T-helper 22 cell (primary cell): Measurements from ENCODE around the gene CTAGE6.
"Not testable (repeated sequence)": the region's sequence is repeated elsewhere in the genome, so short reads cannot be mapped to it uniquely, and the experiment has no call there.

Experiments
- DNase-seq: peaks from one replicate; pipeline ENCODE4 v3.0.0-alpha.2; 2020; ENCODE audit warnings: low read depth

CTAGE6 gene, protein sequence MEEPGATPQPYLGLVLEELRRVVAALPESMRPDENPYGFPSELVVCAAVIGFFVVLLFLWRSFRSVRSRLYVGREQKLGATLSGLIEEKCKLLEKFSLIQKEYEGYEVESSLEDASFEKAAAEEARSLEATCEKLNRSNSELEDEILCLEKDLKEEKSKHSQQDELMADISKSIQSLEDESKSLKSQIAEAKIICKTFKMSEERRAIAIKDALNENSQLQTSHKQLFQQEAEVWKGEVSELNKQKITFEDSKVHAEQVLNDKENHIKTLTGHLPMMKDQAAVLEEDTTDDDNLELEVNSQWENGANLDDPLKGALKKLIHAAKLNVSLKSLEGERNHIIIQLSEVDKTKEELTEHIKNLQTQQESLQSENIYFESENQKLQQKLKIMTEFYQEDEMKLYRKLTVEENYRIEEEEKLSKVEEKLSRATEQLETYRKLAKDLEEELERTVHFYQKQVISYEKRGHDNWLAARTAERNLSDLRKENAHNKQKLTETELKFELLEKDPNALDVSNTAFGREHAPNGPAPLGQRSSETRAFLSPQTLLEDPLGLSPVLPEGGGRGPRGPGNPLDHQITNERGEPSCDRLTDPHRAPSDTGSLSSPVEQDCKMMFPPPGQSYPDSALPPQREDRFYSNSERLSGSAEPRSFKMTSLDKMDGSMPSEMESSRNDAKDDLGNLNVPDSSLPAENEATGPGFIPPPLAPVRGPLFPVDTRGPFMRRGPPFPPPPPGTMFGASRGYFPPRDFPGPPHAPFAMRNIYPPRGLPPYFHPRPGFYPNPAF

DNA sequence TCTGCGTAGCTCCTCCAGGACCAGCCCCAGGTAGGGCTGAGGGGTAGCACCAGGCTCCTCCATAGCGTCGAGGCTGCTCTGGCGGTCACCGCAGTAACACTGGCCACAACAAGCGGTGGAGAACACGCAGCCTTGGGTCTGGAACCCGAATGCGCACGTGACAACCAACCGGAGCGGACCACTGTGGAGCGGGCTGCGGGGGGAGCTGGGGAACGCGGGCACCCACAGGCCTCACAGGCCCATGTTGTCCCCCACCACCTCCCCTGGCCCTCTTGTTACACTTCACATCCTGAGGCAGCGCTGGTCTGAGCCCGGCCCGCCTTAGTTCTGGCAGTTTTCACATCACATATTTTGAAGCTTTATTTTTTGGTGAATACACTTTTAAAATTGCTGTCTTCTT, at the start of gene CTAGE6:
Gene CTAGE6 (minus strand): TSS at position 101 of the 400 bp plus-strand sequence. CDS start 38 bp downstream, at position 63.
- DNase-seq: not testable (repeated sequence)

DNA sequence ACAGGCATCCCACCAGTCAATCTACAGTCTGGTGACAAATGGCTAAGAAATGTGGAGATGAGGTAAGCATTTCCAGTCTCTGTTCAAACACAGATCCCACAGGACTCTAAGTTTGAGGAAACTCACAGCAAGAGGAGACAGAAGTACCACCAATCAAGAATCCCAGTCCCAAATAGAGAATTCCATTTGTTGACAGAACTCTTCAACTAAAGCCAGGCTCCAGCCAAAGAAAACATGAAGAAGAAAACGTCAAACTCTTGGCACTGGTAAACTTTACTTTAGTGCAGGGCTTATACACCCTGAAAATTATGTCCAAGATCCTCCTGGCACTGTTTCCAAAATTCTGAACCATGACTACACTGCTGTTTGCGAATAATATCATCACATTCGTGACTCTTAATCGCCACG, 49.2 kb upstream of the CTAGE6 start:
- not testable (repeated sequence) for DNase-seq

DNA sequence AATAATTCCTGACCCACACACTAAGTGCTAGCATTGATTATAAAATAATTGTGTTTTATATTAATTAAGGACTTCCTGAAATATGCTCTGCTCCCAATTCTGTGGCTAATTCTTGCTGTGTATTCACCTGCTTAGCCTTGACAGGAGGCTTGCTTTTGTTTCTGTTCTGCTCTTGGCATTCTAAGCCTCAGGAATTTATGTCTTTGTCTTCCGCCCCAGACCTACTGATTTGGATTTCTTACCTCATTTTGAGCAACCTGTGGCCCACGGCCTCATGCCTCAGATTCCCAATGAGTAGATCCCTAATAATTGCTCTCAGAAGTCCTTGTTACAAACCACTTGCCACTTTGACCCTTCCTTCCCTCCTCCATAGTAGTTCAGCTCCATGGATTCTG, 40.4 kb upstream of the CTAGE6 start:
- not testable (repeated sequence) for DNase-seq

DNA sequence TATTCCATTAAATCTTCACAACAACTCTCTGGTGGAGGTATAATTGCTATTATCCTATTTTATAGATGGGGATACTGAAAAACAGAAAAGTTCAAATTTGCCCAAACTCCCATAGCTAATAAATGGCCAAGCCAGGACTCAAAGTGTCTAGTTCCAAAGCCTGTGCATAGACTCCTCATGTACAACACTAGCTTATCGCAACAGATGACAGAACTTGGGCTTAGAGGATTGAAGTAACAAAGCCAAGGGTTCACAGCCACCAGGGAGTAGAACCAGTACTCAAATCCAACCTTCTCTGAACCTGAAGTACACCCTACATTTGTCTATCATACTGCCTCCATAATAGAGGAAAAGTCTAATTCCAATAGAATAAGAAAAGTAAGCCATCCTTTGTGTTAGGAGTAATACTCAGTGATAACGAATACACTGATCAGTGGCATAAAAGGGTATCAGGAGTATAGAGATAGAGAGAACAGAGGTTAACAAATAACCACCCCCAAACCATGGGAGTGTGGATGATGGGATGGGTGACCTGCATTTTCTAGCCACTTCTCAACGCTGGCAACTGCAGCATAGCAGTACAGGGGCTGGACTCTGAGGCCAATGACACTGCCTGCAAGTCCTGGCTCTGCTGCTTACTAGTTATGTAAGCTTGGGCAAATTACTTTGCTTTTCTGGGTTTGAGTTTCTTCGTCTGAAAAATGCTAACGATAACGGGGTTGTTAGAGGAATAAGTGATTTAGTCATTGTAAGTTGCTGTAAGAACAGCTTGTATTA, 39.8 kb upstream of the CTAGE6 start:
- not testable (repeated sequence) for DNase-seq

DNA sequence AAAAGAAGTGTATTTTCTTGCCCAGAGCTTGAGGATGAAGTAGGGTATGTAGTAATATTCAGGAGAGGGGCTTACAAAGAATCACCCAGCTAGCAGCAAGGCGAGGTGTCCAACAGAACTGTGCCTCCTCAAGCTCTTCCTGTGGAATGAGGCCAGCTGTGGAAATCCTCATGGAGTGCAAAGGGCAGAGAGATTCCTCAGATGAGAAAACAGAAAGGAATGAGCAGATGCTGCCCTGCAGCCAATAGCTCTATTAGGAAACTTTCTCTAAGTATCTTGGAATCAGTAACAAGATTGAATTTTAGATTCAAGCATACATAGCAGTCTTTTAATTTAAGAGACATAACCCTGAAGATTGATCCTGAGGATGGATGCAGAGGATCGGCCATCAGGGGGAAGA, 38.2 kb upstream of the CTAGE6 start:
- not testable (repeated sequence) for DNase-seq

DNA sequence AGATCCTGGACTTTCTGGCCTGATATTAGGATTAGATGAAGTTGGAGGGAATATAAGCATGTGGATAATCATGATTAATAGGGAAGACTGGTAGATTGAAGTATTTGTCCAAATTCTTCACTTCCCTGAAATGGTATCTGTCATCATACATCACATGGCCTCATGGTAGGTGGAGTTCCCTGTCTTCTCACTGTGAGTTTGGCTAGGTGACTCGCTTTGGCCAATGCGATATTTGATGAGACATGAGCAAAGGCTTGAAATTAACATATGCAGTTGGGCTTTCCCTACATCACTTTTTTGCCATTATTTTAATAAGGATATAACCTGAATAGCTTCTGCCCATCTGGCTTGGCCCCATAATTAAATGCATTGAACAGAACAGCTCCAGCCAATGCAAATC, 35.1 kb upstream of the CTAGE6 start:
- DNase-seq: not testable (repeated sequence)

DNA sequence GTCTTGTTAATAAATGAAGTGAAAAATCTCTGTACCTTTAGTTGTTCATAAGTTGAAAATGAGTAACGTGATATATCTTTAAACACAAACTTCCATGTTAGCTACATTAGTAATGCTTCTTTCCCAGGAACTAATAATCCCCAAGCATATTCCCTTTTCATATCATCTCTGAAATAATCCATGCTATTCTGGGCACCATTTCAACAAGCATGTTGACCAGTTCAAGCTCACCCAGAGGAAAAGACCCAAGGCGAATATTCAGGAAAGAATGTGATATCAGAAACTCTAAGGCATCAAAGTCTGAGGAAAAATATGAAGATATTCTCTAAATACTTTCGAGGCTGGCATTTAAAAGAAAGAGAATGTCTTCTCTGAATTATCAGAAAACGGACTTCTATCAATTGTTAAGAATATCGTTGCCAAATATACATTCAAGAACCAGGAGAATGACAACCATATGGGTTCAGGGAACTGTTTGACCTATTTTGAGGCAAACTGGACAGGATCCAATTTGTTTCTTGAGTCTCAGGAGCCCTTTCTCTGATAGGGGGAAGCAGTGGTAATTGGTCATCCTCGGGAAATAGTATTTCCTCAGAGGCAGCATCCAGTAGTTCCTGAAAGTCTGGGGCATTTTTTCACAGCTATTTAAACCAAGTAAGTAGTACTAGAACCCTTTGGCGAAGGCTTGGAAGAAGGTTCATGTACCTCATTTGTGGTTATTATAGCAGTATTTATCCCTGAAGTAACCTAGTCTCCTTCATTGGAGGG, 28.1 kb upstream of the CTAGE6 start:
- not testable (repeated sequence) for DNase-seq

DNA sequence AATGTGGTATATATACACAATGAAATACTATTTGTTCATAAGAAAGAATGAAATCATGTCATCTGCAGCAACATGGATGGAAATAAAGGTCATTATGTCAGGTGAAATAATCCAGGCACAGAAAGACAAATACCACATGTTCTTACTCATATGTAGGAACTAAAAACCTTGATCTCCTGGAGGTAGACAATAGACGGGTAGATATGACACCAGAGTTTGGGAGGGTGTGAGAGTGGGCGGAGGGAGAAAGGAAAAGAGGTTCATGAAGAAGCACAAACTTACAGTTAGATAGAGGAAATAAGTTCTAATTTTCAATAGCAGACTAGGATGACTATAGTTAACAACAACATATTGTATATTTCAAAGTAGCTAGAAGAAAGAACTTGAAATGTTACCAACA, 22.1 kb upstream of the CTAGE6 start:
- DNase-seq: not testable (repeated sequence)

DNA sequence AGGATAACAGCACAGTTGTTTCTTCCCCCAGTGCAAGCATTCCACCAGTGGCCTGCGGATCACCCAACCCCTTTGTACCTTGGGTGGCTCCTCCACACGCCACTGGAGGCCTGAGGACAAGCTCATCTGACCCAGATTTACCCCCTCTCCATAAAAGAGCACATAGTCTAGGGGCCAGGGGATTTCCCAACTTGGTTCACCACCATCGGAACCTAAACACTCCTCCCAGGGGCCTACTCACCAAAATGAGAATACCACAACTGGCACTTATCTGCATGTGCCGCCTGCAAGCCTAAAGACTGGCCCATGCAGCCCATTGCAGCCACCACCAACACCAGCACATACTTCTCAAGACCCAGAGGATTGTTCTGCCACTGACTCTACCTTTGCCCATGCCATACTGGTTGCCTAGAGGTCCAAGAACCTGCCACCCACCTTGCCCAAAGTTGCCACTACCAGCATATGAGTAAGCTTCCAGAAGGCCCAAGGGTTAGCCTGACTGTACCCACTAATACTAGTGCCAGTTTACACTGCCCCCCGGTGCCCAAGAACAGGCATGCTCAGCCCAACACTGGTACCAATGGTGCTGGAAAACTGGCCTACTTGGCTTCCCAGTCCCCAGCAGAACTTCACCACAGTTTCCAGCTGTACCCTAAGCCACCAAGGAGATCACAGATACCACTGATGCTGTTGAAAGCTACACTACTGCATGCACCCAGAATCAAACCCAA, 15.4 kb upstream of the CTAGE6 start:
- not testable (repeated sequence) for DNase-seq

DNA sequence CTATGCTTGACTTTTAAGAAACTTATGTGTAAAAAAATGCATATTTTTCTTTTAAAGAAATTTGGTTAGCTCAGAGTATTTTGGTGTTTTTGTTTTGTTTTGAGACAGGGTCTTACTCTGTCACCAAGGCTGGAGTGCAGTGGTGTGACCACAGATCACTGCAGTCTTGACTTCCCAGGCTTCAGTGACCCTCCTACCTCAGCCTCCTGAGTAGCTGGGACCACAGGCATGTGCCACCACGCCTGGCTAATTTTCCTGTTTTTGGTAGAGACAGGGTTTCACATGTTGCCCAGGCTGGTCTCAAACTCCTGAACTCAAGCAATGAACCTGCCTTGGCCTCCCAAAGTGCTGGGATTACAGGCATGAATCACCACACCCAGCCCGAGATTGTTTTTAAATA, 10.0 kb upstream of the CTAGE6 start:
- not testable (repeated sequence) for DNase-seq

DNA sequence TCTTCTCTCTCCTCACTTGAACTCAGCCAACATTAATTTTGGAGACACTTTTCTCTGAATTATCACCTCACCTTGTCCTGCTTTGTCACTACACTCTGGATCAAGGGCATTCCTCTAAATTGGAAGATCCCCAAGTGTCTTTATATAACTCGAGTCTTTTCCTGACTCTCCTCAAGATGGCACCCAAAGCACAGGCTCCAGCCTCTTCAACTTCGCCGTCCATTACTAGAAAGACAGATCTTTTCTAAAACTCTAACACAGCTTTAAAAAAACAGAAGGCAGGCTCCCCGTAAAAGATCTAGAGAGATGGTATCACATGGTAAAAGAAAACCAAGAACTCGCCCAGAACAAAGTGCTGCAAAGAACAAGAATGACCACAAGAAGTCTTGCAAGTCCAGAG, 8.2 kb upstream of the CTAGE6 start:
- not testable (repeated sequence) for DNase-seq

DNA sequence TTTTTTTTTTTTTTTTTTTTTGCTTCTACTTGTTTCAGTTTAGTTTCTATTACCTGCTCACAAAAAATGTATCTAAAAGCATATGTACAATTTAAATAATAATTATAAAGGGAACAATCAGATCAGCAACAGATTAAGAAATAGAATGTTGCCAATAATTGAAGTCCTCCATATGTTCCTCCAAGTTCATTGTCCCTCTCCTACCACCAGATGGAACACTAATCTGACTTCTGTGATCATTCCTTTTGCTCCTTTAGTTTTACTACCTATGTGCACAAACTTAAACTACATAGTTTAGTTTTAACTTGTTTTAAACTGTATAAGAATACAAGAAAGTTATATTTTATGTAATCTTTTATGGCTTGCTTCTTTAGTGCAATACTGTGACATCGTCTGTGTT, 5.6 kb upstream of the CTAGE6 start:
- DNase-seq: not testable (repeated sequence)

DNA sequence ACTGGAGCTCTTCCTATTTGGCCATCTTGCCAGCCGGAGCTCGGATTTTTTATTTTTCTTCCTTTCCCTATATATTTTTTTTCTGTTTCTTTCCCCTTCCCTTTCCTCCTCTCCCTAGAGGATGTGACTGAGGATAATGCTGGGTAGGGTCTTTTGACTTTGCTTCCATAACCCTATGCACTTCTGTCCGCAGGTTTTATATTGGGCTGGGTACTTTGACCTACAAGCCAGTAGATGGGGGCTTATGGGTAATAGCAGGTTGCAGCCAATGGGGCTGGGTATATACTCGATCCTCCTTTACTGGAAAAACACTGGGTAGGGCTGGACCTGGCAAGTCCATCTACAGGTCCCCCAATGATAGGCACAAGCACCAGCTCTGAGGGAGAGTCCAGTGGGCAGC, 12.2 kb downstream of the CTAGE6 start:
- DNase-seq: not testable (repeated sequence)

DNA sequence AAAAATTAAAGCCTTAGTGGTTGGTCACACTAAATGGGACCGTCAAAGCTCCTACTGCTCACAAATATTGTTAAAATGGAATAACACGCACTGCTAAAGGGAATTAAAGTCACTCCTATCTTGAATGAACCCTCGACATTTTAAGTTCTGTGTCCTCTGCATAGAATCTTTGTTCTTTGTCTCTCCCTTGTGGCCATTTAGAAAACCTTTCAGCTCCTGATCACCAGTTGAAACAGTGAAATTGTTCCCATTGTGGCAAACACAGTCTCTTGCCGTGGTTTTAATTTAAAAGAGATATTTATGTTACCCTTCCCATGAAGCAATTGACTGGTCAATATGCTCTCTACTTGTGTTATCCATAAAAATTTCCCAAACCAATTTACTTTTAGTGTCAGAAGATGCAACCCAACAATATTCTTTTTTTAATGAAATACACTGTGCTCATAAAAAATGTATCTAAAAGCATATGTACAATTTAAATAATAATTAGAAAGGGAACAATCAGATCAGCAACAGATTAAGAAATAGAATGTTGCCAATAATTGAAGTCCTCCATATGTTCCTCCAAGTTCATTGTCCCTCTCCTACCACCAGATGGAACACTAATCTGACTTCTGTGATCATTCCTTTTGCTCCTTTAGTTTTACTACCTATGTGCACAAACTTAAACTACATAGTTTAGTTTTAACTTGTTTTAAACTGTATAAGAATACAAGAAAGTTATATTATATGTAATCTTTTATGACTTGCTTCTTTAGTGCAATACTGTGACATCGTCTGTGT, 20.3 kb downstream of the CTAGE6 start:
- DNase-seq: not testable (repeated sequence)

DNA sequence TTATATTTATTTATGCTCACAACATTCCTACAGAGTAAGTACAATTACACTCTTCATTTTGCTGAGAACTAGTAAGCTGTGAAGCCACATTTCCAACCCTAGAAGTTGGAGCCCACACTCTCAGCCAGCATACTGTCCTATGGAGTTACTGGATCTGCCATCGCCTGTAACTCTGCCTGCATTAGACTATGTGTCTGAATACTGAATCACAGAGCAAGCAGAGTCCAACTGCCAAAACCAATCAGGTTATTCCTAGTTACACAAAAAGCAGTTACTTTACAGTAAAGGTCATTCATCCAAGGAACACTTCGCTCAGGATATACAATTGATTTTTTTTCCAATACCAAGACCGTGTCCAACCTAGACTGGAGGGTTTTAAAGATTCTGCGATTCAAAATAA, 21.5 kb downstream of the CTAGE6 start:
- DNase-seq: no peak

DNA sequence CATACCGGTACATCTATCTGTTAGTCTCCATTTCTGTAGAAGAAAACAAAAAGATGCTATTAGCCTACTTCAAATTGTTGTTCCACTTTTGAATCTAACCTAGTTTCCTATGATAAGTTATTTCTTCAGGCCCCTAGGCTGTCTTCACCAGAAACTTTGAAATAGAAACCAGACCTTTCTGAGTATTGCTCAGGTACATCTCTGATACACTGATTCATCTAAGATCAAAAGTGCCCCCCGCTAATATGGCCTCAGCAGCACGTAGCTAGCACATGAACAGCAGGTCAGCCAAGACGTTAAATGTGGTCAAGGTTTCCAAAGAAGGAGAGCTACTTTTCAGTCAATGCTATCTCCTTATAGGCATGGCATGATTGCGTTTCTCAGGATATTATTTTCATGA, 23.6 kb downstream of the CTAGE6 start:
- DNase-seq: no peak

DNA sequence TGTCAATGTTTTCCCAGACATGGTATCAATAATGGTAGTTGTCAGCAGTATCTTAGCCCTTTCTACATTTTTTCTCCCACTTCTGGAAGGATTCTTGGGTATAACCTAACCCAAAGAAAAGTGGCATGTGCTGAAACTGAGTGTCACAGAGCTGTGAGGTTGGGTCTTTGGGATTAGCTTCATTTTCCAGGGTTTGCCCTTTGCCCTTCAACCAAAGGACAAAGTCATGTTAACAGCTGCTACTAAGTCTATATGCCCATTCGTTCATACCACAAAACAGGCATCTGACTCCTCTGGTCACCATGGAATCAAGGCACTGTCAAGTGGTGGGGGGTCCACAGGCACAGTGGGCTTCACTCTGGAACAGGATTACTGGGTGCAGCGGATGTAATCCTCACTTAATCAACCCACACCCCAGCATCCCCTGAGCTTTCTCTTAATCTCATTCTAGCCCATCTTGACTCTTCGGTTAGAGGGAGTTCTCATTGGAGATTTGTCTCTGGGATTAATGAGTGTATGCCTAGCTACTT, 29.1 kb downstream of the CTAGE6 start:
- no peak for DNase-seq

DNA sequence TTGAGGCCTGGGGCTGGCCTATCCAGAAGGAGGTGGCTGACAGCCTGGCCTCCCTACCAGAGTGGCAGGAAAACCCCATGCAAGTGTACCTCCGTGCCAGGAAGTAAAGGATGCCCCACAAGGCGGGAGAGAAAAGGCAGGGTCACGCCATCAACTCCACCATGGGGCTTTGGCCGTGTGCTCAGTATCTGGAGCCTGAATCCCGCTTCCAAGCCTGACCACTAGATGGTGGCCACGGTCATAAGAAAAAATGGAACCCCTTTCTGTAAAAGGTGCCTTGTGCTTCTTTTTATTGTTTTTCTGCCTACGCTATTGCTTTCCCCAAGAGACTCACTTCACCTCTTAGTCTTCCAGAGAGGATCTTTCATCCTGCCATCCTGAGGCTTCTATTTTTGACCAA, 29.9 kb downstream of the CTAGE6 start:
- not testable (repeated sequence) for DNase-seq

DNA sequence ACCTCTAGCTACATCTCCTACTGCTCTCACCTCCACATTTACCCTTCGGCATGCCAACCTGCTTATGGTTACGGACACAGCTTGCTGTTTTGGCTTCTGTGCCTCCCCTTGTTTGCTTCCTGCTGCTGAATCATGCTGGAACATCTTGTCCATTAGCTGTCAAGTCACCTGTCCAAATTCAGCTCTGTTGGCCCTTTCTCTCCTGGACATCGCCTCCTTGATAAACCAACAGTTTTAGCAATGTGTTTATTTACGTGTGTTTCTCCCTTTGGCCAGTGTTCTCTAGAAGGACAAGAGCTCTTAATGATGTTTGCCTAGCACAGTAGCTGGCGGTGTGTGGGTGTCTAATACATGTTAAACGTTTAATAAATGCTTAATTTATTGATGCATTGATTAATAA, 31.4 kb downstream of the CTAGE6 start:
- DNase-seq: not testable (repeated sequence)

DNA sequence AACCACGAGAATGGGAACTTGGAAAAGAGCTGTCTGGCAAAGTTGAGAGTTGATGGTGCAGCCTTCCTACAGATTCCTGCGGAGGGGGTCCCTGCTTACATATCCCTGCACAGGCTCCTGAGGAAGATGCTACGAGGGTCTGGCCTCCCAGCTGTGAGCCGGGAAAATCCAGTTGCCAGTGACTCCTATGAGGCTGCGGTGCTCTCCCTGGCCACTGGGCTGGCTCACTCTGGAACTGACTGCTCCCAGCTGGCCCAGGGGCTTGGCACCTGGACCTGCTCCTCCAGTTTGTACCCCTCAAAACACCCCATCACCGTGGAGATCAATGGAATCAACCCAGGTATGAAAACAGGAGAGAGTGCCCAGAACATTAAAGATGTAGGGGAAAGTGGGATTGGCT, 37.2 kb downstream of the CTAGE6 start:
- not testable (repeated sequence) for DNase-seq
